ENCODE measurements around the gene OR2AK2. TPM values are rescaled to one million over a fixed set of nuclear protein-coding genes. Genes with fewer than 3 reads are reported as not detected.

Gene OR2AK2
- total RNA-seq, 2 donors from 2014 or later = not detected

DNA sequence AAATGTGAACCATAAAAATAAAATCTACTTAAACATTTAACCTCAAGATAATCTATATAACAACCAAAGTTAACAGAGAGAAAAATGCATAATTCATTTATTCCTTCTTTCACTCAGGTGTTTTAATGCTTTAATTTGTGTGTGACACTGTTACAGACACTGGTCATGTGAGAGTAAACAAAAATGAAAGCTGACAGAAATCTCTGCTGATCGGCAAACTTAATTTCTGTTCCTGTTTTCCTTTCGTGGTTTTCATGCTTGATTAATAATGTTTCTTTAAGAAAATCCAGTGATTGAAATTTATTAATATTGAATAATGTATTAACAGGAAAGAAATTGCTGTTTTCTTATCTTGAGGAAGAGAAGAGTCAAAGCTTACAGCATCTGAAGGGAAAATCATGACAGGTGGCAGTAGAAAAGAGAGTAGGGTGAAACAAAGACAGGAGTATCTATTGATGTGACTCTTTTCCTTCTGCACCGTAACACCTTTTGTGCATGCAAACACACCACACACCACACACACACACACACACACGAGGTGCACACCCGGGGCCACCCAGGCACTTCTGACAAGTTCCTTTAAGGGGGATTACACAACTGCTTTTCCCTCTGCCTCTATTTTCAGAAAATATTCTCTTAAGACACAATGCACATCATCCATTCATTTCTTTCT, 1.6 kb downstream of the OR2AK2 start:
- H3K9me3 Mint-ChIP-seq = peaks cover 12% of the 10 kb centered on the region
- H3K36me3 Mint-ChIP-seq = peaks cover 6% of the 10 kb centered on the region
- peaks cover 0 to 4% of the 10 kb centered on the region in 2 donors for H3K4me1 Mint-ChIP-seq (ENCODE audit: low read depth in 2 of 2)
- H3K27me3 Mint-ChIP-seq = no peaks in the 10 kb centered on the region
- no peak for DNase-seq (ENCODE audit: low spot score)
- no peak overlapping the region for H3K4me3 Mint-ChIP-seq
- ATAC-seq = no peak
- H3K27ac Mint-ChIP-seq = no peak overlapping the region

DNA sequence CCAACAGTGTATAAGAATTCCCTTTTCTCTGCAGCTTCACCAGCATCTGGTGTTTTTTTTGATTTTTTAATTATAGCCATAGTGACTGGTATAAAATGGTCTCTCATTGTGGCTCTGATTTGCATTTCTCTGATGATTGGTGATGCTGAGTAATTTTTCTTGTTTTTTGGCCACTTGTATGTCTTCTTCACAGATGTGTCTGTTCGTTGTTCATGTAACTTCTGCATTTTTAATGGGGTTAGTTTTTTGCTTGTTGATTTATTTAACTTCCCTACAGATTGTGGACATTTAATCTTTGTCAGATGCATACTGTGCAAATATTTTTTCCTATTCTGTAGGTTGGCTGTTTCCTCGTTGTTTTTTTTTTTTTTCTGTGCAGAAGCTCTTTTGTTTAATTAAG, 28.0 kb downstream of the OR2AK2 start:
- DNase-seq (ENCODE audit: low spot score) (no peak), ATAC-seq (no peak)
- Mint-ChIP-seq H3K27ac (no peak overlapping the region), H3K4me1 (ENCODE audit: low read depth in 2 of 2) (no peaks in the 10 kb centered on the region), H3K27me3 (no peaks in the 10 kb centered on the region), H3K4me3 (no peak overlapping the region), H3K36me3 (peaks cover 5% of the 10 kb centered on the region), H3K9me3 (peaks cover 4% of the 10 kb centered on the region)

DNA sequence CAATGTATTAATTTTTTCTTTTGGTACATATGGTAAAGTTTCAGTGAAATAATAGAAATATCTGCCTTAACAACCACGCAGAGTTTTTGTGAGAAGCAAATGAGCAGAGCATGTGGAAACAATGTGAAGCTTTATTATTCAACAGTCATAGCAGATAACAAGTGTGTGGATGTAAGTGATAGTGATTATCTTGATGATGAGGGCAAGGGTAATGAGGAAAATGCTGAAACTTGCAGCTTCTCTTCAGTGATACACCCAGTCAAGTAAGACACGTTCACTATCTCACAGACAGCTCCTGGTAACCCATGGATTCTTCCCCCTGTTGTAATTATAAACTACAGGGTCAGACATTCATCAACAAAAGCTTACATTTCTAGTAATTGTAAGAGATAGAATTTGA, 33.8 kb downstream of the OR2AK2 start:
- Mint-ChIP-seq H3K27ac (no peak overlapping the region), H3K4me1 (ENCODE audit: low read depth in 2 of 2) (no peaks in the 10 kb centered on the region), H3K36me3 (peaks cover 5% of the 10 kb centered on the region), H3K4me3 (no peak overlapping the region), H3K27me3 (no peaks in the 10 kb centered on the region), H3K9me3 (peaks cover 11% of the 10 kb centered on the region)
- DNase-seq (ENCODE audit: low spot score) (no peak), ATAC-seq (no peak)

DNA sequence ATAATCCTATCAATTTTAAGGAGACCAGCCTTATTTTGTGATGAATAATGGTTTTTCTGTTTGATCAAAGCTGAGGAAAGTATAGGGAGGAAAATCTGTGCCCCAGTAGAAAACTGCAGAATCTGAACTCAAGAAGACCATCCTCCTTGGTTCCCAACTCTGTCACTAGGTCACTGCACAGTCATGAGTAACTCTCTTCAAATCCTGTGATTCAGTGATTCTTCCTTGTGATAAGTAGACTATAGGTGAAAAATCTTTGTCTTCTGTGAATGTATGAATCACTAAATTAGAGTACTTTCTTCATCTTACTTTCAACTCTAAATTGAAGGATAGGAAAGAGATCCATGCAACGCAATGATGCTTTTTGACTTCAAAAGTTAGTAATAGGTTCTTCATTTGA, 35.1 kb downstream of the OR2AK2 start:
- DNase-seq (ENCODE audit: low spot score) (no peak), ATAC-seq (no peak)
- no peak overlapping the region for H3K27ac Mint-ChIP-seq
- H3K4me3 Mint-ChIP-seq = no peak overlapping the region
- H3K36me3 Mint-ChIP-seq = peaks cover 5% of the 10 kb centered on the region
- no peaks in the 10 kb centered on the region for H3K4me1 Mint-ChIP-seq (ENCODE audit: low read depth in 2 of 2)
- peaks cover 11% of the 10 kb centered on the region for H3K9me3 Mint-ChIP-seq
- no peaks in the 10 kb centered on the region for H3K27me3 Mint-ChIP-seq

DNA sequence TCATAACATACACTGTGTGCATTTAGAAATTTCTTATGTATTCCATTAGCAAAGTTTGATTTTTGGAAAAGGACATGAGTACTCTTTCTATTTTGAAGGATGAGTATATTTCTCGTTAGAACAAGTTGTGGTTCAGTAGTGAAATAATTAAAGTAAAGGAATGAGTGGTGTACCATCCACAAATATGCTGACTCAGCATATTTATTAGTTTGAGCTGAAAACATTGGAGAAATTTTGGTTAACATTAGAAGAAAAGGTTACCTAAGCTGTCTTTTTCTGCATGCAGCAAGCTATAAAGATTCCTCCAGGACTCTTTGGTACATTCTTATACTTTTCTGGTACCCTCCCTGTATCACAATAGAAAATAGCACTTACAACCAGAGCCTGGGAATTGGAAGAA, 42.7 kb downstream of the OR2AK2 start:
- no peak for DNase-seq (ENCODE audit: low spot score)
- no peak for ATAC-seq
- H3K4me3 Mint-ChIP-seq = no peak overlapping the region
- no peaks in the 10 kb centered on the region for H3K27me3 Mint-ChIP-seq
- H3K27ac Mint-ChIP-seq = no peak overlapping the region
- peaks cover 35% of the 10 kb centered on the region for H3K9me3 Mint-ChIP-seq
- peaks cover 29% of the 10 kb centered on the region for H3K36me3 Mint-ChIP-seq
- H3K4me1 Mint-ChIP-seq (ENCODE audit: low read depth in 2 of 2) = no peaks in the 10 kb centered on the region

DNA sequence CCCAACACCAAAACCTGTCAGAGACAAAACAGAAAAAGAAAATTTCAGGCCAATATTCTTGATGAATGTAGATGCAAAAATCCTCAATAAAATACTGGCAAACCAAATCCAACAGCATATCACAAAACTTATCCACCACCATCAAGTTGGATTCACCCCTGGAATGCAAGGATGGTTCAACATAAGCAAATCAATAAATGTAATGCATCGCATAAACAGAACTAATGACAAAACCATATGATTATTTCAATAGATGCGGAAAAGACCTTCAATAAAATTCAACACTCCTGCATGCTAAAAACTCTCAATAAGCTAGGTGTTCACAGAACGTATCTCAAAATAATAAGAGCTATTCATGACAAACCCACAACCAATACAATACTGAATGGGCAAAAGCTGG, 44.6 kb downstream of the OR2AK2 start:
- H3K27me3 Mint-ChIP-seq = no peaks in the 10 kb centered on the region
- no peak overlapping the region for H3K27ac Mint-ChIP-seq
- DNase-seq (ENCODE audit: low spot score) (no peak), ATAC-seq (no peak)
- no peak overlapping the region for H3K4me3 Mint-ChIP-seq
- H3K9me3 Mint-ChIP-seq = peaks cover 30% of the 10 kb centered on the region
- peaks cover 29% of the 10 kb centered on the region for H3K36me3 Mint-ChIP-seq
- no peaks in the 10 kb centered on the region for H3K4me1 Mint-ChIP-seq (ENCODE audit: low read depth in 2 of 2)

DNA sequence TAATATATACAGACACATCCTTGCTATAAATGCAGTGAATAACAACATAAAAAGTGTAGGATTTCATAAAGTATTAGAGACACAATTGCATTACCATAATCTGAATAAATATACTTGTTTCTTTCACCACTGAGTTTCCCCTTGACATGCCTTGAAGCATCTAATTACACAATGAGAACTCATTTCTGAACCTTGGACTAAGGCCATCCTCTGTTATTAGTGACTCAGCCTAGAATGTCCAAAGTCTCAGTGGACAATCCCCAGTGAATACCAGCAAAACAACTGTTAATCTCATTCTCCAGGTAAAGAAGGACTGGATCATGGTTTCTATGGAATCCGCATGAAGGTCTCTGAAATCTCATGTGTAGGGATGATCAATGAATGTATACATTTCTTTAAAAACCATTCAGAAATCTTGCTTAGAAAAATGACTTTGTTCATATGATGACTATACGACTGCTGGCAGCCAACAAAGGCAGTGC, 48.2 kb downstream of the OR2AK2 start, which contains the start of gene OR2L5:
Gene OR2L5, plus strand, starts transcription at position 432 of the 482 bp plus-strand sequence. CDS start 8,288 bp downstream, outside the sequence.
- Mint-ChIP-seq H3K4me3 (no peak within 1 kb of the TSS), H3K9me3 (peaks cover 25% of the 10 kb centered on the region), H3K4me1 (ENCODE audit: low read depth in 2 of 2) (no peaks in the 10 kb centered on the region), H3K27me3 (no peaks in the 10 kb centered on the region), H3K36me3 (peaks cover 29% of the 10 kb centered on the region), H3K27ac (no peak within 1 kb of the TSS)
- ATAC-seq (no peak), DNase-seq (ENCODE audit: low spot score) (no peak)

DNA sequence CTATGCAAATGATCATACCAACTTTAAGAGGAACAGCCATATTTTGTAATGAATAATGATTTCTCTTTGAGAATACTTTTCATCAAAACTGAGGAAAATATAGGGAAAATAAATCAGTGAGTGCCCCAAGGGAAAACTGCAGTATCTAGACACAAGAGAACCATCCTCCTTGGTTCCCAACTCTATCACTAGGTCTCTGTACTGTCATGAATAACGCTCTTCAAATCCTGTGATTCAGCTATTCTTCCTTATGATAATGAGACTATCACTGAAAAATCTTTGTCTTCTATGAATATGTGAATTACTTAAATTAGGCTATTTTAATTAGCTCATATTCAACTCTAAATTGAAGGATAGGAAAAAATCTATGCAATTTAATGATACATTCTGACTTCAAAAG, 50.8 kb downstream of the OR2AK2 start:
- DNase-seq (ENCODE audit: low spot score) = no peak

More for the DNA sequence above, 50.8 kb downstream of the OR2AK2 start:
- Mint-ChIP-seq H3K36me3 (peaks cover 7% of the 10 kb centered on the region), H3K4me1 (ENCODE audit: low read depth in 2 of 2) (no peaks in the 10 kb centered on the region), H3K27me3 (no peaks in the 10 kb centered on the region), H3K4me3 (no peak overlapping the region), H3K9me3 (peaks cover 21% of the 10 kb centered on the region), H3K27ac (no peak overlapping the region)
- ATAC-seq = no peak

Other genes starting within 250 kb of the OR2AK2 start
- gene OR6F1, start 248.6 kb upstream of the OR2AK2 start, total RNA-seq = not detected
- not detected for gene OR14K1, start 226.6 kb upstream of the OR2AK2 start, total RNA-seq
- gene OR14A2, start 217.1 kb upstream of the OR2AK2 start, total RNA-seq = not detected
- gene OR1C1, start 204.7 kb upstream of the OR2AK2 start, total RNA-seq = not detected
- not detected for gene OR14A16, start 141.1 kb upstream of the OR2AK2 start, total RNA-seq
- not detected for gene OR11L1, start 123.3 kb upstream of the OR2AK2 start, total RNA-seq
- under 1 TPM; 0.39 to 0.50 TPM for gene TRIM58, start 108.0 kb upstream of the OR2AK2 start, total RNA-seq
- under 1 TPM; 0.31 to 0.47 TPM for gene OR2W3, start 69.6 kb upstream of the OR2AK2 start, total RNA-seq
- gene OR2T8, start 45.0 kb upstream of the OR2AK2 start, total RNA-seq = not detected
- gene OR2AJ1, start 40.3 kb upstream of the OR2AK2 start, total RNA-seq = not detected
- gene OR2L8, start 16.4 kb upstream of the OR2AK2 start, total RNA-seq = under 1 TPM in 1 of 2 donors, not detected in 1; 0.47 TPM
- gene OR2L5, start 48.4 kb downstream of the OR2AK2 start, total RNA-seq = not detected
- gene OR2L2, start 64.8 kb downstream of the OR2AK2 start, total RNA-seq = under 1 TPM; 0.12 to 0.17 TPM
- not detected for gene OR2L3, start 81.6 kb downstream of the OR2AK2 start, total RNA-seq
- gene OR2L13, start 130.0 kb downstream of the OR2AK2 start, total RNA-seq = not detected
- not detected for gene OR2M5, start 179.9 kb downstream of the OR2AK2 start, total RNA-seq
- not detected for gene OR2M2, start 209.6 kb downstream of the OR2AK2 start, total RNA-seq
- not detected for gene OR2M3, start 232.0 kb downstream of the OR2AK2 start, total RNA-seq

Measured in natural killer cell treated with Interleukin-12 subunit alpha and Interleukin-12 subunit beta and Interleukin-15 and Interleukin-18, amount 100 ng/mL, for 72 hours (primary cell).